ENCODE measurements around the gene SAMD8. TPM values are rescaled to one million over a fixed set of nuclear protein-coding genes. Genes with fewer than 3 reads are reported as not detected.

Gene SAMD8
- total and polyA plus RNA-seq, 2 donors (not counting 1 experiment from before 2014, with no cell fraction given) = 15.9 to 35.7 TPM

GRCh38 chr10:75209086-75209920, 97.8 kb downstream of the SAMD8 start:
- Mint-ChIP-seq H3K27ac (peak overlapping the region; percentile 98), H3K27me3 (no peaks in the 10 kb centered on the region), H3K4me1 (peaks cover 24% of the 10 kb centered on the region), H3K4me3 (peak overlapping the region; percentile 95), H3K9me3 (ENCODE audit: insufficient read depth) (no peaks in the 10 kb centered on the region)
- peaks cover 32% of the 10 kb centered on the region for H3K79me2 ChIP-seq (ENCODE audit: control insufficient read depth, insufficient read depth, low read length)
- intact Hi-C loops (cut with micrococcal nuclease) = no loop called here
- 95% methylated on average over 10 of the region's 16 CpGs for WGBS (ENCODE audit: insufficient coverage)
- H3K9ac ChIP-seq (ENCODE audit: low read length) = peak overlapping the region; percentile 98
- POLR2A ChIA-PET = interaction anchor here (0.7 to 2.6 kb wide), 5 partner anchors 11 to 98 kb away, joined by 3 to 27 read pairs (median 5); partner anchors contain the start of genes COMTD1 and SAMD8
- peaks cover 12% of the 10 kb centered on the region for H4K20me1 ChIP-seq (ENCODE audit: control insufficient read depth, insufficient read depth, low read length, poor library complexity, severe bottlenecking)
- H2AFZ ChIP-seq (ENCODE audit: insufficient read depth, low read depth, low read length, poor library complexity, severe bottlenecking) = peak overlapping the region; percentile 88
- DNase-seq = no peak
- CTCF ChIA-PET = interaction anchor here (0.7 to 5.3 kb wide), 5 partner anchors 14 to 25 kb away, joined by 3 to 100 read pairs (median 13); partner anchors contain the start of gene COMTD1
- no peaks in the 10 kb centered on the region for H3K9me3 ChIP-seq (ENCODE audit: control extremely low read depth in 1 of 3, control insufficient read depth in 2 of 3, insufficient read depth in 1 of 3, low read length in 2 of 3)
- H3K27me3 ChIP-seq (replicated peaks in 1 of 4; ENCODE audit: control extremely low read depth in 1 of 4, control insufficient read depth in 3 of 4, insufficient read depth in 4 of 4, low read length in 3 of 4) = no peaks in the 10 kb centered on the region
- no peak for ATAC-seq (ENCODE audit: low read depth)
- H3K27ac ChIP-seq (ENCODE audit: low read length in 2 of 2) = peak overlapping the region; percentile 97 to 100
- peaks cover 12 to 20% of the 10 kb centered on the region in 2 donors for H3K4me1 ChIP-seq (ENCODE audit: control insufficient read depth in 2 of 2, insufficient read depth in 2 of 2, low read length in 2 of 2)
- H3K4me3 ChIP-seq (ENCODE audit: control extremely low read depth in 1 of 5, extremely low read depth in 1 of 5, insufficient read depth in 1 of 5, low read depth in 2 of 5, low read length in 4 of 5) = peak overlapping the region; percentile 84 to 98 (median 93)
- TF ChIP-seq CTCF (IDR thresholded peaks at IDR 0.05) = no peak
- no peak for TF ChIP-seq EZH2 (IDR thresholded peaks at IDR 0.05; ENCODE audit: borderline replicate concordance, insufficient read depth, low read depth, low read length, poor library complexity, severe bottlenecking)
- H3K36me3 ChIP-seq (replicated peaks in 1 of 2; ENCODE audit: control extremely low read depth in 1 of 2, control insufficient read depth in 1 of 2, extremely low read depth in 1 of 2, insufficient read depth in 2 of 2, low read length in 1 of 2) = peaks cover 4 to 6% of the 10 kb centered on the region in 2 experiments
- peak overlapping the region; percentile 83 for H3K4me2 ChIP-seq (replicated peaks; ENCODE audit: low read depth, low read length, poor library complexity, severe bottlenecking)

Data from B cell (primary cell).